A549 treated with GW870086 at 1 μM for 4 hours (cell line): Measurements from ENCODE around the gene APC2. TPM values are rescaled to one million over a fixed set of nuclear protein-coding genes. Genes with fewer than 3 reads are reported as not detected.

ENCODE experiments used
- total RNA-seq: library from RNA; stranded (reverse); fragments of 200-300 nt; extraction: Qiagen RNA extraction; gene quantifications from 5 replicates; pipeline ENCODE4 v1.2.3, GENCODE V29; 2022; ENCODE audit warnings: low read depth

Gene APC2
- total RNA-seq = 1.1 to 2.3 TPM (median 2.0 TPM) in 5 replicates

GRCh38 chr19:1449467-1450442 is at the start of gene APC2:
Gene APC2, plus strand, starts transcription at chr19:1450121. Its CDS starts 2,881 bp downstream, at chr19:1453002.

GRCh38 chr19:1401138-1401888 is 48.6 kb upstream of the APC2 start, which contains the start of gene GAMT:
Gene GAMT, minus strand, starts transcription at chr19:1401542. Its CDS starts 66 bp downstream, at chr19:1401476.

DNA sequence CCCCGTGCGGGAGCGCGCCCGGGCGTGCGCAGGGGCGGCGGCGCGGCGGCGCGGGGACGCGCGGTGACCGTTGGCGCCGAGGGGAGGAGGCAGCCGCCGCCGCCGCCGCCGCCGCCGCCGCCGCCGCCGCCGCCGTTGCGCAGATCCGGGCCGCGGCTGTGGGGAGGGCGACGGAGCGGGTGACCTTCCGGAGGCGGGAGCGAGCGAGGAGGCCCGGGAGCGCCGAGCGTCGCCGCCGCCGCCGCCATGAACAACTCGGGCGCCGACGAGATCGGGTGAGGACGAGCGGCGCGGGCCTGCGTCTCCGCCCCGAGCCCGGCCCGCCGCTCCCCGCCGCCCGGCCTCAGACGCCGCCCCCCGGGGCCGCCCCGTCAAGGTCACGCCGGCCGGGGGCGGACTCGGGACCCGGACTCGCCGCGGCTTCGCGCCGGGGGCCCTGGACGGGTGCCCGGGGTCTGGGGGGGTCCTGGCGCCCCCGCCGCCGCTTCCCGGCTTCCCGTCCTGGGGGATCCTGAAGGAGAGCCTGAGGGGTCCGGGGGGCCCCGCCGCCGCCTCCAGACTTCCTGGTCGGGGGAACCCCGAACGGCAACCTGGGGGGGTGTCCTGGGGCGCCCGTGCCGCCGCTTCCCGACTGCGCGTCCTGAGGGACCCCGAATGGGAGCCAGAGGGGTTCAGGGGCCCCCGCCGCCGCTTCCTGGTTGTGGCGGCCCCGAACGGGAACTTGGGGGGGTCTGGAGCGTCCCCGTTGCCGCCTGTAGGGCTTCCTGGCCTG is 42.2 kb upstream of the APC2 start, which contains the start of gene DAZAP1:
TSS of gene DAZAP1 (plus strand) at position 59 of the 772 bp plus-strand sequence. CDS start at position 247, 188 bp downstream.

DNA sequence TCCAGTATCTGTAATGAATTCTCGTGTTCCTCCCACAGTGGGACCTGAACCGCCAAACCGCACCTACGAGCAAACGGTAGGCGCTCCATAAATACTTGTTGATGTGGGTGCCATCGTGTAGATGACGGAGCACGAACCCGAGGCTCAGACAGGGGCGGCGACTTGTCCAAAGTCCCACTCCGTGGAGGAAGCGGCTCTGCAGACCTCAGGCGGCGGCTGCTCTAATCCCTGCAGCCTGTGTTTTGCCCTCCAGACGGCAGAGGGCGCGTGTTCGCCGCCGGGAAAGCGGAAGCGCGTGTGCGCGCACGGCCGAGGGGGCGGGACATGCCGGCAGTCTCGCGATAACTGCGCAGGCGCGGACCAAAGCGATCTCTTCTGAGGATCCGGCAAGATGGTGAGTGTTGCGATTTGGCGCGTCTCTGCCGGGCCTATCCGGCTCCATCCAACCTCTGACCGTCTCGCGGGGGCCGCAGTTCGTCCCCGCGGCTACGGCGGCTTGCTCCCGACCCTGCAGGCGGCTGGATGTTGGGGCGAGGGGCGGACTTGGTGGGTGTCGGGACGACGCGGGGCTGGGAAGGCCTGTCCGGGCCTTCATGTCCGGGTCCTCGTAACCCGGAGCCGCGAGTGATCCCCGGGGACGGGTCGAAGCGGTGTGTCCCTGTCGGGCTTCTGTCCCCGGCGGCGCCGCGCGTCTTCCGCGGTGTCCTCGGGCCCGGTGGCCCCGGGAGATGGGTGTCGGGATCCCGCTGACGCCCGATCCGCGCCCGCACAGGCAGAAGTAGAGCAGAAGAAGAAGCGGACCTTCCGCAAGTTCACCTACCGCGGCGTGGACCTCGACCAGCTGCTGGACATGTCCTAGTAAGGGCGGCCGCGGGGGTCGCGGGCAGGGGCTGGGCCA is 11.6 kb upstream of the APC2 start, which contains the start of gene RPS15:
TSS of gene RPS15 (plus strand) at position 362 of the 898 bp plus-strand sequence. CDS start at position 392, 30 bp downstream.

DNA sequence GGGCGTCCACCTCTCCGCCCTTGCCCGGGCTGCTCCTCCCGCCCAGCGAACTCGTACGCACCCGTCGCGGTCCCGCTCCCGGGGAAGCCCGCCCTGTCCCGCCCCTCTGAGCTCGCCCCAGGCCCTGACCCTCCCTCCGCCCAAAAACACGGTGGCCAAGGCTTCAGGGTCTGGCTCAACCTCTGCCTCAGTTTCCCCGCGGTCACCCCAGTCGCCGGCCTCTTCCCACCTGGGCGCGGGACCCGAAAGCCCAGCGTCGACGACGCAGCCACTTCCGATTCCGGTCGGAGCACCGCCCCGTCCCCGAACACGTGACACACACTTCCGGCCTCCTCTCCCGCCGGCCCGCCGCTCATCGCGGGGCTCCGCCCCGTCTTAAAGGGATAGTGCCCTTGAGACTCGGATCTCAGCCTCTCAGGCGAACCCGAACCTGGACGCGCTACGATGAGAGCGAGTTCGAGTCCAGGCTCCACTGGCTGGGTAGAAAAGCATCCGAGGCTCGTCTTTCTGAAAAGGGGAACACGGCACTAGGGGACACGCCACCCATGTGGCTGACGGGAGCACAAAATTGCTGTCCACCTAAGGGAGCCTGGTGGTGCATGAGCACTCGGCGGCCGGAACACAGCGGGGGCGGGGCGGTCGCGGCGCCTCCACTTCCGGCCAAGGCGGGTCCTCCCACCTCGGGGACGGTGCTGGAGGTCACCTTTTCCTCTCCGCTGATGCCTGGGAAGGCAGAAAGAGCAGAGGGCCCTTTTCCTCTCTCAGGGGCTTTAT is 29.2 kb downstream of the APC2 start, which contains the start of gene C19orf25:
TSS of gene C19orf25 (minus strand) at position 282 of the 774 bp plus-strand sequence. CDS start 312 bp downstream, outside the sequence.

DNA sequence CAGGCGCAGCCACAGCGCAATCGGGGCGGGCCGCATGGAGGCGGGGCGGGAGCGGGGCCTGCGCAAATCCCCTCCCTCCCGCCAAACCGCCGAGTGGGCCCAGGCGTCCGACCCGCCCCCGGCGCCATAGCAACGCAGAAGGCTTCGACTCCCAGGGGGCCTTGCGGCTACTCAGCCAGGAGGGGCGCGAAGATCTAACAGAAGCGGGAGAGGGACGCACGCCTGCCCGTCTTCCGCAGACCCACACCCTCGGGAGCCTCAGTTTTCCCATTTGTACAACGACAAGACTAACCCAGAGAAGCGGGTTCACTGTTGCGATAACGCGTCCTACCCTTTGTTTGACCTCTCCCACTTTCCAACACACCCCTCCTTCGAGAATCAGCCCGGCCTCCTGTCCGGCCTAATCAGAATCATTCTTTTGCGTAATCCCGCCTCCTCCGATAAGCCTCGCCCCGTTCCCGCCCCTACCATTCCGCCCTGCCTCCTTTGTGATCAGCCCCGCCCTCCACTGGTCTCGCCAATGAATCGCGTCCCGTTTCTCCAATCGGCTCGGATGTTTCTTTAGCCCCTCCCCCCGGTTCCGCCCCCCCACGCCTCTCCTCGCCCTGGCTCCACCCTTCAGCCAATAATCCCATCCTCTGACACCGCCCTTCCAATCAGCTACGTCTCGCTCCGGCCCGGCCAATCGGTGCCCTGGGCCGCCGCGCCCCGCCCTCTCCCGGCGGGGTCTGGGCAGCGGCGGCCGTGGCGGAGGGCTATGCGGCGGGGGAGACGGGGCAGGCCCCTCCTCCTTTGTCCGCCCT is 40.6 kb downstream of the APC2 start, which contains the start of gene PCSK4:
TSS of gene PCSK4 (minus strand) at position 40 of the 803 bp plus-strand sequence. CDS start at position 36, 4 bp downstream.

DNA sequence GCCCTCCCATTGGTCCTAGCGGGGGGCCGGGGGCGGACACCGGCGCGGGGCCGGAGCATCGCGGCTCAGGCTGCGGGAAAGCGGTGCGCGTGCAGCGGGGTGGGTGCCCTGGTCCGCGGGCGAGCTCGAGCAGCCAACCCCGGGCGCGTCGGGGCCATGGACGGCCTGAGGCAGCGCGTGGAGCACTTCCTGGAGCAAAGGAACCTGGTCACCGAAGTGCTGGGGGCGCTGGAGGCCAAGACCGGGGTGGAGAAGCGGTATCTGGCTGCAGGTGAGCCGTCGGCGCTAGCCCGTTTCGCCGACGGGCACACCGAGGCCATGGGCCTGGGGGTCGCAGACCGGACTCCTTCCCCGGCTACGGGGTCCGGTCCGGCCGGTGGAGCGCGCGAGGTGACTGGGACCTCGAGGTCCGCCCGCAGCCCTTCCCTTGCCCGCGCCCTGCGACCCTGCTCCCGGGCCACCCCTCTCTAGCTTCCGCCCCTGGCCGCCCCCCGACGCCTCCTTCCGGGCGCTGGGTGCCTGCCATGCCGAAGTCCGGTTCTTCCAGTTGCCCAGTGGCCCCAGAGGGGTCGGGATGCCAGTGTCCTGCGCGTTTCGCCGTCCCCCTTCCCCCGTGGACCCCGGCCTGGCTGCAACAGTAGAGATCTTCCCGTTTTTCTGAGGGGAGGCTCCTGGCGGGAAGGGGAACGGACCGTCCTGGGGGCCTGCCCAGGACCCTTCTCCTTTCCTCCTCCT is 41.4 kb downstream of the APC2 start, which contains the start of gene REEP6:
TSS of gene REEP6 (plus strand) at position 68 of the 735 bp plus-strand sequence. CDS start at position 157, 89 bp downstream.

DNA sequence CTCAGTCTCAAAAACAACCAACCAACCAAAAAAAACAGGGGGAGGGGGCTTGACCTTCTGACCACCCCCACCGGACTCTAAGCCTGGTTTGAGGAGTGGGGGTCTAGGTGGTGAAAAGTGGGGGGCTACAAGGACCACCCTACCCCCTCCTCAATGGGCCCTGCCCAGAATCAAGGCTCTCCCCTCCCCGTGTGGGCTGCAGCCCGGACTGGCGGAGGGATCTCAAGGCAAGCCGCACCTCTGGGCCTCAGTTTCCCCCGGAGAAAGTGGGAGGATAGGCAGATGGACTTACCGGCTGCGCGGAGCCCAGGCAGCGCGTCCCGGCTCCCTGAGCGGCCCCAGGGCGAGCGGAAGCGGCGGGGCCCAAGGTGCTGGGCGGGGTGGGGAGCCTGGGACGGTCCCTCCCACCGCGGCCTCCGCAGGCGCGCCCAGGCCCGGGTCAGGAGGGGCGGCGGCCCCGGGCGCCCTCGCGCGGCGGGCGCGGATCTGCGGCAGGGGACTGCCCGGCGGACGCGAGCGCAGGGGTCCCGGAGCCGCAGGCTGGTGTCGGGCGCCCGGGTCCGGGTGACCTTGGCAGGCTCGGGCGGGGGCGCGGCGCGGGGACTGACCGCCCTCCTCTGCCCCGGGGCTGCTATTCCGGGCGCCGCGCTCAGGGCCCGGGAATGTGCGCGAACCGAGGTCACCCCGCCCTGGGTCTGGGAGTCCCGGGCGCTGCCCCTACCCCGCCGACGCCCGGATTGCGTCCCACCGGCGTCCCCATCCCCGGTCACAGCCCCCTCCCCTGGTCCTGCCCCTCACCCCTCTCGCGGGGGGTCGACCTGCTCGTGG is 63.0 kb downstream of the APC2 start, which contains the start of gene ADAMTSL5:
TSS of gene ADAMTSL5 (minus strand) at position 349 of the 828 bp plus-strand sequence. CDS start 2,076 bp downstream, outside the sequence.

Other genes starting within 250 kb of the APC2 start
- gene STK11, start 244.3 kb upstream of the APC2 start, total RNA-seq = 30.8 to 36.4 TPM (median 36.1 TPM) in 5 replicates
- gene CBARP, start 212.1 kb upstream of the APC2 start, total RNA-seq = 2.2 to 4.3 TPM (median 4.1 TPM) in 5 replicates
- 99.5 to 201 TPM (median 159 TPM) in 5 replicates for gene ATP5F1D, start 208.4 kb upstream of the APC2 start, total RNA-seq
- 42.4 to 55.4 TPM (median 51.8 TPM) in 5 replicates for gene MIDN, start 201.5 kb upstream of the APC2 start, total RNA-seq
- gene CIRBP, start 180.8 kb upstream of the APC2 start, total RNA-seq = 89.3 to 186 TPM (median 97.4 TPM) in 5 replicates
- gene FAM174C, start 174.6 kb upstream of the APC2 start, total RNA-seq = 50.5 to 98.6 TPM (median 76.3 TPM) in 5 replicates
- gene EFNA2, start 164.2 kb upstream of the APC2 start, total RNA-seq = 1.0 to 2.1 TPM (median 1.8 TPM) in 5 replicates
- 66.2 to 78.7 TPM (median 77.7 TPM) in 5 replicates for gene NDUFS7, start 66.2 kb upstream of the APC2 start, total RNA-seq
- 30.9 to 45.1 TPM (median 41.7 TPM) in 5 replicates for gene GAMT, start 48.6 kb upstream of the APC2 start, total RNA-seq
- 77.1 to 108 TPM (median 103 TPM) in 5 replicates for gene DAZAP1, start 42.5 kb upstream of the APC2 start, total RNA-seq
- gene RPS15, start 11.7 kb upstream of the APC2 start, total RNA-seq = 1,763 to 2,099 TPM (median 1,850 TPM) in 5 replicates
- 10.7 to 19.4 TPM (median 16.7 TPM) in 5 replicates for gene C19orf25, start 29.1 kb downstream of the APC2 start, total RNA-seq
- 0.42 to 1.9 TPM (median 1.0 TPM) in 5 replicates for gene PCSK4, start 40.2 kb downstream of the APC2 start, total RNA-seq
- gene REEP6, start 41.1 kb downstream of the APC2 start, total RNA-seq = 4.3 to 6.8 TPM (median 4.4 TPM) in 5 replicates
- gene ADAMTSL5, start 62.9 kb downstream of the APC2 start, total RNA-seq = 2.9 to 4.5 TPM (median 3.4 TPM) in 5 replicates
- gene PLK5, start 74.0 kb downstream of the APC2 start, total RNA-seq = not detected in 5 replicates
- 6.5 to 10.3 TPM (median 10.0 TPM) in 5 replicates for gene MEX3D, start 118.2 kb downstream of the APC2 start, total RNA-seq
- 31.2 to 53.0 TPM (median 45.3 TPM) in 5 replicates for gene MBD3, start 142.7 kb downstream of the APC2 start, total RNA-seq
- 105 to 212 TPM (median 178 TPM) in 5 replicates for gene UQCR11, start 155.3 kb downstream of the APC2 start, total RNA-seq
- gene TCF3, start 202.5 kb downstream of the APC2 start, total RNA-seq = 49.4 to 71.5 TPM (median 58.6 TPM) in 5 replicates